Measurements from ENCODE around the gene CAPZB.

The CAPZB gene

DNA sequence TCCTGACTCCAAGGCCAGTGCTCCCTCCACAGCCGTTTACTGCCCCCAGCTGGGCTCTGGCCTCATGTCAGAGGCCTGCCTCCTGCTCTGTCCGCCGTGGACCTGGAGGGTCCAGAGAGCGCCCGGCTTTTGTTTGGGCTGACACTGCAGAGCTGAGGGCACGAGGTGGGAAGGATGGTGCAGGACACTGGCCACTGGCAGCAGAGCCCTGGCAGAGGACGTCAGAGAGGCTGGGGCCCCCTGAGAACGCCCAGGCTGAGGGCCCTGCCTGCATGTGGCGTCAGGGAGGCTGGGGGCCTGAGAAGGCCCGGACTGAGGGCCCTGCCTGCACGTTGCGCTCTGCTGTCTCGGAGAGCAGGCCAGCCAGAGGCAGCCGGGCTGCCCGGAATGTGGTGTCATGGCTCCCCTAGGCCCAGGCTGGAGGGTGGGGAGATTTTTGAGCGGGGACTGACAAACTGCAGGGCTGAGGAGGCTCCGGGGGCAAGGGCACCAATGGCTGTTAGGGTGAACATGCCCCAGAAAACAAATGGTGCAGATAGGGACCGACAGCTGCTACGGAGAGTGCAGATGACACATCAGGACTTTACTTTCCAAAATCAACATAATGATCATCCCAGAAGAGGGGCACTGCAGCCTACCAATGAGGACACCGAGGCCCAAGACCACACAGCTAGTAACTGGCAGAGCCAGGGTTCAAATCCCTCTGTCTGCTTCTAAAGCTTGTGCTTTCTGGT lies 141.6 kb downstream of the CAPZB start:
- no peak for DNase-seq

DNA sequence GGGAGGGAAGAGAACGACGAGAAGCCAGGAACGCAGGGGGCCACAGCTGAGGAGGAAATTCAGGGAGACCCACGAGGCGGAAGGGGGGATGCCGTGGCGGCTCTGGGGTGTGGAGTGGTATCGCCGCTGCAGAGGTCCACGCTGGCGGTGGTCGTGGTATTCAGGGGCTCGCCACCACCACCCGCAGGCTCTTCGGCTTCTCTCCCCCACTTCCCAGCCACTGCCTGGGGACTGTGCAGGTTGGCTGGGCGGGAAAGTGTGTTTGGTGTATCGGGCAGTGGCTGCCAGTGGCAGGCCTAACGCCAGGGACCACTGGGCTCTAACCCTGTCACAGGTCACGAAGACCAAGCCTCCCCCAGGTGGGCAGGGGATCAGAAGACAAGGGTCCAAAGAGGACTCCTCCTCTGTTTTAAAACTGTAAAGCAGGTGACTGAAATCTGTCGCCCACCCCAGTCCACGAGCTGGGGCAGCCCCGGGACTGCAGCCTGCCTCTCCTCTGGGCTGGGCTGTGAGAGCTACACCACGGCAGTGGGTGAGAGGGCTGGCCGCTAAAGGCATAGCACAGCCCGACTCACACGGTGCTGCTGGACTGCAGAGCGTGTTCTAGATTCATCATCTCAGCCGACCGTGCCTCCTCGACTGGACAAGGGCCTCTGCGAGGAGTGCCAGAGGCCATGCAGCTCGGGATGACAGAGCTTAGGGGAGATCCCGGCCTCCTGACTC lies 142.3 kb downstream of the CAPZB start:
- DNase-seq = no peak

DNA sequence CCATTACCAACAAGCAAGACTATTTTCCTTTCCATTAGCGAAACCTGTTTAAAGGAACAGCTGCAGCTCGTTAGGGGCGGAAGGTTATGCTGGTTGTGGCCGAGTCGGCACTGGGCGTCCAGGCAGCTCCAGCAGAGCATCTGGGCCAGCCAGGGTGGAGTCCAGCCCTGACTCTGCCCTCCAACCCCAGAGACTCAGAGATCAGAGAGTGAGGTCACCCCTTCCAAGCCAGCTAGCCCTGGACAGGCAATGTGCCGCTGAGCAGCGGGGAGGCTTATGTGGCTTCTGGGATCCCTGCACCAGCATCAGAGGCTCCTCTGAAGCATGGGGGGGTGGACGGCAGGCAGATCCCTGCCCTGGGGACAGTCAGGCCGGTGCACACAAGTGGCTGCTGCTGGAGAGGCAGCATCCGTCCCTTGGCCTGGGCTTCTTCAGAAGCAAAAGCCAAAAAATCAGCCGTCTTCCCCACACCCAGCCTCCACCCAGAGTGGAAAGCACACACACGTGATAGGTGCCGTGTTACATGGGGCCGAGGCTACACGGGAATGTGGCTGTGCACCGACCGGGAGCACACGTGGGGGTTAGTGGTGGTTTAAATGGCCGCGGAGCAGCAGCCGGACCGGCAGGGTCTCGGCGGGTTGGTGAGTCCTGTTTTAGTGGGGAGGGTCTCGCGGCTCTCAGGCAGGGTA lies 143.1 kb downstream of the CAPZB start:
- no peak for DNase-seq

DNA sequence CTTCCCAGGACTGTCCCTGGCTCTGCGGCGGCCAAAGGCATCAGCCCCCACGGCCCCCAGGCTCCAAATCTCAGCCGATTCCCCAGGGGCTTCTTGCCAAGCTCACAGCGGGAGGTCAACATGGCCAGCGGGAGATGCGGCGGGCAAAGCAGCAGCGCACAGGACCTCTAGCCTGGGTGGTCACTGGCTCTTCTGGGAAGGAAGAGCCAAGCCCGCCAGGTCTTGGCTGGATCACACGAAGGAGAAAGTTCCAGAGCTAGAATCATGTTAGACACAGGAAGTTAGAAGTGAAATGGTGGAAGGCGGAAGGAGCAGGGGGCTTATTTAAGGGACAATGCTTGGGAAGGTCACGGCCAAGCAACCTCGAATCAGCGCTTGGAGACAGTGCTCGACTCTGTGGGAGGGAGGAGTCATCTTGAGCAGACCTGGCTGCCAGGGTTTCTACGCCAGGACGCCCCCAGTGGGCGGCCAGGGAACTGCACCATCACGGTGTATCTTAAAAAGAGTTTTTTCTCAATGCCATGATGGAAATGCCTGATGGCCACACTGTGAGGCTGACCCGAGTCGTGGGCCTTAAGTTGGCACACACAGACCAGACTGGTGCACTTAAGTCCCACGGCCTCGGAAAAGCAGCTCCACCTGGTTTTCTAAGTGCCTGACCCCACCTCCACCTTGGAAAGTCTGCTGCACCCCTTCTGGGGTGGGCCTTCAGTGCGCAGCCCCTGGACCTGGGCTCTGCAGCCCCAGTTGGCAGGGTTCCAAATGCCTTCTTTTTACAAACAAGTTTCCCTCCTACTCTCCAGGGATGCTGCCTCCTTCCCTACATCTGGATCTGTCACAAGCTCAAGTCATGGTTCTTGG lies 143.9 kb downstream of the CAPZB start:
- DNase-seq = peak; percentile 49 to 91

DNA sequence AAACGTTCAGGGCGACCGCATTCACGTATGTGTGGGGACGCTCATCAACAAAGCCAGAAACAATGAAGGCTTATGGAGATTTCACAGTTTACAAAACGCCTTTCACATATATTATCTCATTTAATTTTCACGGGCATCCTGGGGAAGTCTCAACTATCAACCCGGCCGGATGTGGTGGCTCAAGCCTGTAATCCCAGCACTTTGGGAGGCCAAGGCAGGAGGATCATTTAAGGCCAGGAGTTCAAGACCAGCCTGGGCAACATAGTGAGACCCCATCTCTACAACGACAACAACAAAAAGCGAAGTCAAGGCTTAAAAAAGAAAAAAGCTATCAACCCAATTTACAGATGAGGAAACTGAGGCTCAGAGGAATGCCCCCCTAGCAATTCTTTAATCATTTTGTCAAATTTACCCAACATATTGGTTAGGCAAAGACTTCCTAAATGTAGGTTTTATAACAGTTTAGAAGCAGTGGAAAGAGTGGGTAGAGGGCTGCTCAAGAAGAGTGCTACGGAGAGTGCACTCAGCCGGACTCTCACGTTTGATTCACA lies 144.9 kb downstream of the CAPZB start:
- DNase-seq = no peak

DNA sequence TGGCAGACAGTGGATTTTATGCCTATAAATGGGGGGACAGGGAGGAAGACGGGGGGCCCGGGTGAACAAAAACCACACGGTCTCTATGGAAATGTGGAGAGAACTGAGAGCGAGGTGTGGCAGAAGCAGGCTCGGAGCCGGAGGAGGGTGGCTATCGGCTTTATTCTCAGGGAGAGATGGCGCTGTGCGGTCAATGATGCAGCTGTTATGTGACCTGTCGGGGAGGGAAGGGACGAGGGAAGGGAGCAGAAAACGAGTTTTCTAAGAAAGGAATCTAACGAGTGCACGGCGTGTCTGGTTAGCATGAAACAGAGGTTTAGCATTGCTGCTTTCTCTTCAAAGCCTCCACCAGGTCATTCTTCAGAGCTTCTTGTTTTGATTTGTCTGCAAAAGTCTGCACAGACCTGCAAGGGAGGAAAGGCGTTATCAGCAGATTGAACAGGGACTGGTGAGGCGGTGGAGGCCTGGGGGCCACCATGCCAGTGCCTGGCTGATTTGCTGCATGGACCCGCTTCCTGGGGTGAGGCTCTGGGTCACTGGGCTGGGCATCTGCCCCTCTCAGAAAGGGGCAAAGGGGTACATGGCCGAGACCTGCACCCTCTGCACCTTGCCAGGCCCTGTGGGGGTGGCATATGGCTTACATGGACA lies 146.0 kb downstream of the CAPZB start:
- no peak for DNase-seq

DNA sequence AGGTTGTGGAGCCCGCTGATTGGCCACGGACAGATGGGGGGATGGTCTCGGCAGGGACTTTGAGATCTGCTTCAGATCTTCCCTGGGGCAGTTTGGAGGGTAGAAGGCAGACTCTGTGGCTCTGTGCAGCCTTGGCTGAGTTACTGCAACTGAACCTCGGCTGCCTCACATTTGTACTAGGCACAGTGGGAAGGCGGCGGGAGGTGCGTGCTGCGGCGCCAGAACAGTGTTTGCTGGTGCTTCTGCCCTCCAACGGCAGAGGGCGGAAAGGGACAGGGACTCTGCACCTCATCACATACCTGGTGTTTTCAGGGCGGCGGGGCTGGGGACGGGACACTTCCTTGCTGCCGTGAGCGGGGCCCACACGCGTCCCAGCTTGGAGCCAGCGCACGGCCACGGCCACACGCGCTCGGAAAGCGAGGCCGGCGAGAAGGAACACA lies 147.0 kb downstream of the CAPZB start:
- DNase-seq = no peak

DNA sequence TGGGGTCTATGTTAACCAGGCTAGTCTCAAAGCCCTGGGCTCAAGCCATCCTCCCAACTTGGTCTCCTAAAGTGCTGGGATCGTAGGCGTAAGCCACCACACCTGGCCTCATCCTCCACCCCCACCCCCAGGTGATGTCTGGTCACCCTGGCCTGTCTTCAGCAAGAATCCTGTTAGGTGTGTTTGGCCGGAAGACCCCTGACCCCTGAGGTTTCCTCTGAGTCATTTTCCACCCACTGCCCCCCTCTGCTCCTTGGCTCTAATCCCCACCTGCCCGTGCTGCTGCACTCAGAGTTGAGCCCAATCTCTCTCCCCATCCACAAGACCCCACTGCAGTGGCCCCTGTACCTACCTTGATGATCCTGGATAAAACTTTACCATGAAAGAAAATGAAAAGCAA lies 148.1 kb downstream of the CAPZB start:
- no peak for DNase-seq

DNA sequence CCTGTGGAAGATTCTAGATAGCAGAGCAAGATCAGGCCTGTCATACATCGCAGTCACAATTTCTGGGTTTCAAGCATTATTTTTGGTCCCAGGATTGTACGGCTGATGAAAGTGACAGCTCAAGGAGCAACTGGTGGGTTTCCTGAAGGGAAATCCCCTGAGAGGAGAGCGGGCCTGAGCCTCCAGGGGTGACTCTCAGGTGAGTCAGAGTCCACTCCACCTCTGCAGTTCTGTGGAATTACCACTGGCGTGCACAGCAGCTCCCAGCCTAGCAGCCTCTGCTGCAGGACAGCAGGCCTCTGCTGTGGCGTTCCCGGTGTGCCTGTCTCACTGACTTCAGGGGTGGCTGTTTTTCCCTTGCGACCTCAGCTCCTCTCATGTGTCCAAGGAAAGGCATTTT lies 148.8 kb downstream of the CAPZB start:
- DNase-seq = no peak

DNA sequence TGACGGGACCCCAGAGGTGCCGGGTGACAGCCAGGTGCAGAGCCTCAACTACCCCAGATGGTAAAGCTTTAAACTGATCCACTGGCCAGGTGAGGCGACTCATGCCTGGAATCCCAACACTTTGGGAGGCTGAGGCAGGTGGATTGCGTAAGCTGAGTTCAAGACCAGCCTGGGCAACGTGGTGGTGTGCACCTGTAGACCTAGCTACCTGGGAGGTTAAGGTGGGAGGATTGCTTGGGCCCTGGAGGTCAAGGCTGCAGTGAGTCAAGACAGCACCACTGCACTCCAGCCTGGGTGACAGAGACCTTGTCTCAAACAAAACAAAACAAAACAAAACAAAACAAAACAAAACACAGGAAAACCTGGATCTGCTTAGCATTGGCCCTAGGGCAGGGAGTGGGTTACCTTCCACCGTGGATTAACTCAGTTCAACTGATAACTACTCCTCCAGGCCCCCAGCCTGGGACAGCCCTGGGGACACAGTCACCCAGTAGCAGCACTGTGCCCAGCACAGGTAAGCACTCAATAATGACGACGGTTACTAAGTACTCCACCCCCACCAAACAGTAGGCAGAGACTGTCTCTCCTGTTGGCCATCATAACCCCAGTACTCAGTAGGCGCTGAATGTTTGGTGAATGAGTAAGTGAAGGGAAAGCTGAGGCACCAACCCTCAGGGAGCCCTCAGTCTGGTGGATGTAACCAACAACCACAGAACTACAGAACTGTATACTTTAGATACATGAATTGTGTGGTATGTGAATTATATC lies 151.6 kb downstream of the CAPZB start:
- no peak for DNase-seq

DNA sequence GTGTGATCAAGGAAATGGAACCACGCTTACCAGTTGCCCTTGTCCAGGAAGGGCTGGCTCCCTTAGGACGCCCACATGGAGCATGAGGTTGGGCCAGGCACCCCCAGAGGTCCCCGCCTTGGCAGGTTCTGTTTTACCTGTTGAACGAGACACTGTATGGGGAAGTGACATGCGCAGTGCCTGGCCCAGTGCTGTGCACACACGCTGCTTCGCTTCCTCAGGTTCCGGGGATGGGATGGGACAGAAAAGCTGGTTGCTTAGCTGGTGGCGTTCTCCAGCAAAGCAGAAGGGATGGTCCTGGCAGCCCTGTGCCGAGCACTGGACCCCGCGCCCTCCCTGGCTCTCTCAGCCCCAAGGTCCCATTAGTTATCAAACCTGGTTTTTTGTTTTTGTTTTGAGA lies 152.5 kb downstream of the CAPZB start:
- DNase-seq = no peak

DNA sequence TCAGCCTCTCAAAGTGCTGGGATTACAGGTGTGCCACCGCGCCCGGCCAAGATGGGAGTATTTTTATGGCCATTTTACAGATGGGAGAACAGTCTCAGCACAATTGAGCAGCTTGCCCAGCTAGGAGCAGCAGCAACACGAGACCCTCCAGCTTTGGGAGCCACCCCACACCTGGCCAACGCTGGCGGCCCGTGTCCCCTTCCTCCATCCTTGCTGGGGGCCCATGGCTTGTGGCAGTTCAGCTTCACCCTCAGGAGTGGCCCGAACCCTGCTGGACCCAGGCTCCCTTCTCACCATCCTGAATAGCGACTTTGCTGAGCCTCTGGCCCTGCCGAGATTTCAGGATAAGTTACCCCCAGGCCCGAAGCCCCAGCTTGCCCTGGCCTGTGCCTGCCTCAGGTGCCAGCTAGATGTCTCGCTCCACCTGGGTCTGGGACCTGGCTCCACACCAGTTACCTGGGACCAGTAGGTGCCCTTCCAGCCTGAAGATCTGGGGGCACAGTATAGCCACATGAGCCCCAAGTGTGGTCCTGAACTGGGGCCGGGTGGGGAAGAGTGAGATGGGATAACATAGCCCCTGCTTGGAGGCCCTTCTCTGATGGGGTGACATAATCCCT lies 154.0 kb downstream of the CAPZB start:
- no peak for DNase-seq

DNA sequence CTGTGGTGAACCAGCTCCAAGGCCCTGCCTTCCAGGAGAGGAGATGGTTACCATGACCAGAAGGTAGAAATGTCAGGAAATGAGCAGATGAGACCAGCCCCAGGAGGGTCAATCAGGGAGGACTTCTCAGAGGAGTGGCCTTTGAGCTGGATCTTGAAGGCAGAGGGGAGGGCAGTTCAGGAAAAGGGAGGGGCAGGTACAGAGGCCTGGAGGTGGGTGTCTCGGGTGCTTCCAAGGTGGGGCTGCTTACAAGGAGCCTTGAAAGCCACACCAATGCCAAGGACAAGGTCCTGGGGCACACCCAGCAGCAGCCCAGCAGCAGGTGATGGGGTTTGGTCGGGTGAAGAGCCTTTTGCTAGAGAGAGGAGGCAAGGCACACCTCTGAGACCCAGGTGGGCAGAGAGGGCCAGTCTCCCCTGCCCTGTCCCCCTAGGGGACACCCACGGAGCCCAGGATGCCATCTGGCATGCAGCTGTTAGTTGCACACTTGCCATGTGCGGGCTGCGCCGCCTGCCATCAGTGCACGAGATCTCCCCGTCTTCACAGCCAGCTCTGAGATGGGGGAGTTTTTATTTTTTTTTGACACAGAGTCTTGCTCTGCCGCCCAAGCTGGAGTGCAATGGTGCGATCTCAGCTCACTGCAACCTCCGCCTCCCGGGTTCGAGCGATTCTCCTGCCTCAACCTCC lies 154.7 kb downstream of the CAPZB start:
- DNase-seq = no peak

DNA sequence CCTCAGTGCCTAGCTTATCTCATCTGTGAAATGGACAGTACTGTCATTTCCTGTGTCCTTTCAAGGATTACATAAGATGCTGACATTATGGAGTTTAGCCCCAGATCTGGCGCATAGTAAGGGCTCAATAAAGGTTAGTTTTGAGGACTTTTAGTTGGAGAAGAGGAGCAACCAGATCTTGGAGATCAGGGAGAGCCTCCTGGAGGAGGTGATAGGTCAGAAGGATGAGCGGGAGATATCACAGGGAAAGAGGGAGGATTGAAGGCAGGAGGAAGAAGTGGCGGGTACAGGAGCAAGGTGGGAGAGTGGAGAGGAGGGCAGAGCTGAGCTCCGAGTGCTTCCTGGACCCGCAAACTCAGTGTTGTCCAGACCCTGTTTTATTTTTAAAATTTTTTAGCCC lies 155.7 kb downstream of the CAPZB start:
- no peak for DNase-seq

DNA sequence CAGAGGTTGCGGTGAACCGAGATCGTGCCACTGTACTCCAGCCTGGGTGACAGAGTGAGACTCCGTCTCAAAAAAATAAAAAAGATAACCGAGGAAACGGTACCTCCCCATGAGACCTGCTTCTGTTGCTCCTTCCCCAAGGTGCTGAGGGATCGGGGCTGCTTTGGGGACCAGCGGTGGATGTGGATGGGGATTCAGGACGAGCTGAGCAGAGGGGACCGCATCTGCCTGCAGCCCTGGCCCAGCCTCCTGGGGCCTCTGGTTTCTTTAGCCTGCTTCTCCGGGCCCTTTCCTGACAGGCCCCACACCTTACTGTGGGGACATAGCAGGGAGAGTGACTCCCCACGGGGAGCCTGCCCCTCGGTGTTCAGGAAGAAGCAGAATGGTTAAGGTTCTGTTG lies 156.2 kb downstream of the CAPZB start:
- DNase-seq = no peak

DNA sequence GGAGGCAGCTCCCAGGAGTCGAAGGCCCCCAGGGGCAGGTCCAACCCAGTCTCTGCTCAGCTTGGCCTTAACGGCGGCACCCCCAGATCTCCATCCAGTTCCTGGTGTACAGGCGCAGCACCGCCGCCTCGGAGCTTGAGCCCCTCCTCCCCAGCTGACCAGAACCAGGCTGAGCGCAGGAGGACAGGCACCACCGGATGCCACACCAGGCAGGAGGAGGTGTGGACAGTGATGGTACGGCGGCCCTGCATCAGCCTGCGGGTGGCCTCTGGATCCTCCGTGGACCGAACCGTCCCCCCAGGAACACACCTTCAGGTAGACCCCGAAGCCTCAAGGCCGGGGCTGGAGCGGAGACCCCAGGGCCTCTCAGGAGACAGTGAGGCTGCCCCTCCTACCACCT lies 156.9 kb downstream of the CAPZB start:
- no peak for DNase-seq

DNA sequence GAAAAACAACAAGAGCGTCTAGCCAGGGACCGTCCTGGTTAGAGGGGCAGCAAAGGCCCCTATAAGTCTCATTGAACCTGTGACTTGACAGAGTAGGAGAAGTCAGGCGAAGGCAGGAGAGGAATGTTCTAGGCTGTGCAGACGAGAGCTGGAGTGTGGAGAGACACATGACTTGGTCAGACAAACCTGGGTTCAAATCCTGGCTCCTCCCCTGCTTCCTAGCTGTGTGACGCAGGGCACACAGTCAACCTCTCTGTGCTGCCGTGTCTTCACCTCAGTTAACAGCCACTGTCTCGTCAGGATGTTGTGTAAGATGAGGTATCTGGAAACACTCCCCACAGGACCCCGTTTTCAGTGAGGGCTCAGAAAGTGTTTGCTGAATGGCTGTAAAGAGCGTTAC lies 157.6 kb downstream of the CAPZB start:
- DNase-seq = no peak

DNA sequence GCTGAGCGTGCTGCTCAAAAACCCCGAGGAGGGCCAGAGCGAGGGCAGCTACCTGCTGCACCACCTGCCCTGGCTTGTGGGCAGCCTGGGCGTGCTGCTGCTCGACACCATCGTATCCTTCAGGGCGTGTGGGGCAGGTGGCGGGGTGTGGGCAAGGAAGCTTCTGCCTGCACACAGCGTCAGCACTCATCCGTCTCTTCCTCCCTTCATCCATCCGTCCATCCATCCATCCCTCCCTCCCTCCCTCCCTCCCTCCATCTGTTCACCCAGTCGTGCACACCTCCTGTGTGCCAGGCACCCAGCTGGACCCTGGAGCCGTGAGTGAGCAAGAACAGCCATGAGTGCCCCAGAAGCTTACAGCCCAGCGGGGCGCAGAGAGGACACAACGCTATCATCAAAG lies 158.0 kb downstream of the CAPZB start:
- no peak for DNase-seq

DNA sequence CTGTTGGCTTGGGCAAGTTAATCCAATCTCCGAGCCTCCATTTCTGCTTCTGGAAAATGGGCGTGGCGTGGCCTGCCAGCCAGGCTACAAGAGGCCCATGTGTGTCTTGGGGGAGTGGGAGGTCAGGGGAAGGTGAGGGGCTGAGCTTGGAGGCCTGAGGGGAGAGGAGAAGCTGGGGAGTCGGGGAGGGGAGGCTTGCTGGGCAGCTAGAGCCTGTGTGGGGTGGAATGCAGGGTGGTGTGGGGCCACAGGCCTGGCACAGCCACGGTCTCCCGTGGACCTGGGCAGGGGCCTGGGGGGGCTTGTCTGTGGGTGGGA lies 158.6 kb downstream of the CAPZB start:
- DNase-seq = no peak

DNA sequence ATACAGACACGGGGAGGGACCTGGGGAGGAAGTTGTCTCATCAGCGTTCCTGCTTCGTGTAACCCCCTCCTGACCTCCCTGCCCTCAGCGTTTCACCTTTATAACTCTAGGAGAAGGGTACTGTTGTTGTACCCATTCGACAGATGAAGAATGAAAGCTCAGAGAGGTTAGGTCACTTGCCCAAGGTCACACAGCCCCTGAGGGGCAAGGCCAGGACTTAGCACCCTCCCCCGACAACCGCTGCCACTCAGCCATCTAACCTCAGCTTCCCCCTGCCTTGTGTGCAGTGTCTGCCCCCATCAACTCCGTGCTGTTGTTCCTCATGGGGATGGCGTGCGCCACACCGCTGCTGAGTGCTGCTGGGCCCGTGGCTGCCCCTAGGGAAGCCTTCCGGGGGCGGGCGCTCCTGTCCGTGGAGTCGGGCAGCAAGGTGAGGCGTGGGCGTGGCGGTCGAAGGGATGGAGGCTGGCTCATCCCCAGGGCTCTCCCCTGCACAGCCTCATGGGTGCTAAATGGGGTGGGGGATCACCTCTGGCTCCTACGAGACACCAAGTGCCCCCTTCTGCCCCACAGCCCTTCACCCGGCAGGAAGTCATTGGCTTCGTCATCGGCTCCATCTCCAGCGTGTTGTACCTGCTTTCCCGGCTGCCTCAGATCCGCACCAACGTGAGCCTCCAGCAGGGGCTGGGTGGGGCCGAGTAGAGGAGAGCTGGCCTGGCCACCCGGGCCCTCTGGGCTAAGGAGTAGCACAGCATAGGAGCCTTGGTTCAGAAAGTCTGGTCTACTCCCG lies 159.2 kb downstream of the CAPZB start:
- DNase-seq = no peak

Data from inflammatory macrophage treated with lipopolysaccharide for 1 hour (primary cell).